PC-9 (cell line): Measurements from ENCODE around the gene LSM2.

Experiments used
- EZH2 ChIP-seq: fragments of 200-600 bp; sonication (generic); IDR thresholded peaks from 2 replicates; pipeline ENCODE4 v1.8.0; 2017; ENCODE audit warnings: antibody characterized with exemption, low read depth
- TF ChIP-seq, protein P1 (sequence below): fragments of 200-600 bp; sonication (generic); conservative IDR thresholded peaks from 2 replicates; pipeline ENCODE4 v1.6.1; 2017; ENCODE audit warnings: mixed run types, antibody characterized with exemption, mild to moderate bottlenecking, moderate library complexity

DNA sequence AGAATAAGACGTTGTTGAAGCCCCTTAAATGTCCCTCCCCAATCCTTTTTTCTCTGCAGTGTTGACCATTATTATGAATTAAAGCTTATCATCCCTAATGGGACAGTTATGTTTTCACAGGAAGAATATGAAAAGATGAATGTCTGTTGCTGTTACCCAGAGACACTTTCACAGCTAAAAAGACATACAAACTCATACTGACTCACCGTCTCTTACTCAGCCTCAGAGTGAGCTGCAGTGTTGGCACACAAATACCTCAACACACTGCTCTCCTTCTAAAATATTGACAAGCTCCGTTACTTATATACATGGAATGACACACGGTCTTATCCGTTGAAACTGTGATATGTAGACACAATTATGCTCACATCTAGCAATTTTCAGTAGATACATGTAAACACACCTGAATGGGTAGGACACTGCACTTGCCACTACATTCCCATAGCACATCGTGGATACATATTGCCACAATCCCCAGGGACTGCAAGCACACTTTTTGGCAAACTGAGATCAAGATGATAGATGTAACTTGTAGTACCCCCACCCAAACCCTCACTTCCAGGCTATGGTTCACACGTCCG lies 53.9 kb downstream of the LSM2 start:
- TF ChIP-seq, protein P1, sequence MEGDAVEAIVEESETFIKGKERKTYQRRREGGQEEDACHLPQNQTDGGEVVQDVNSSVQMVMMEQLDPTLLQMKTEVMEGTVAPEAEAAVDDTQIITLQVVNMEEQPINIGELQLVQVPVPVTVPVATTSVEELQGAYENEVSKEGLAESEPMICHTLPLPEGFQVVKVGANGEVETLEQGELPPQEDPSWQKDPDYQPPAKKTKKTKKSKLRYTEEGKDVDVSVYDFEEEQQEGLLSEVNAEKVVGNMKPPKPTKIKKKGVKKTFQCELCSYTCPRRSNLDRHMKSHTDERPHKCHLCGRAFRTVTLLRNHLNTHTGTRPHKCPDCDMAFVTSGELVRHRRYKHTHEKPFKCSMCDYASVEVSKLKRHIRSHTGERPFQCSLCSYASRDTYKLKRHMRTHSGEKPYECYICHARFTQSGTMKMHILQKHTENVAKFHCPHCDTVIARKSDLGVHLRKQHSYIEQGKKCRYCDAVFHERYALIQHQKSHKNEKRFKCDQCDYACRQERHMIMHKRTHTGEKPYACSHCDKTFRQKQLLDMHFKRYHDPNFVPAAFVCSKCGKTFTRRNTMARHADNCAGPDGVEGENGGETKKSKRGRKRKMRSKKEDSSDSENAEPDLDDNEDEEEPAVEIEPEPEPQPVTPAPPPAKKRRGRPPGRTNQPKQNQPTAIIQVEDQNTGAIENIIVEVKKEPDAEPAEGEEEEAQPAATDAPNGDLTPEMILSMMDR, result no peak
- no peak for TF ChIP-seq EZH2
